Fibroblast of villous mesenchyme (primary cell): ENCODE data around the gene TMEM139. TPM values are rescaled to one million over a fixed set of nuclear protein-coding genes. Genes with fewer than 3 reads are reported as not detected.
"Not testable (repeated sequence)": the region's sequence is repeated elsewhere in the genome, so short reads cannot be mapped to it uniquely, and the experiment has no call there.

Experiments used
- DNase-seq: peaks from one replicate; pipeline ENCODE4 v3.0.0-alpha.2; 2010; ENCODE audit warnings: low read depth
- H3K4me3 ChIP-seq: 2 replicates; pipeline ENCODE4 v1.5.1; 2011; ENCODE audit warnings: low read depth, mild to moderate bottlenecking, low read length
- CTCF ChIP-seq: IDR thresholded peaks from 2 replicates; pipeline ENCODE4 v1.5.1; 2012; ENCODE audit warnings: low read depth, mild to moderate bottlenecking, low read length; ENCODE audit not compliant: insufficient read depth
- total RNA-seq: library from RNA; depleted of rRNA; stranded (reverse); fragments of >200 nt; gene quantifications from 2 replicates; pipeline ENCODE4 v1.2.3, GENCODE V29; 2012

The TMEM139 gene
- total RNA-seq, 1 donor: not detected

- no peak for DNase-seq
- no peak for TF ChIP-seq CTCF
- peak overlapping the region; percentile 50 for H3K4me3 ChIP-seq
Measured at GRCh38 chr7:143287339-143287934, 2.7 kb downstream of the TMEM139 start.

- TF ChIP-seq CTCF: peak; percentile 34
- peak; percentile 98 for DNase-seq
- peak within 1 kb of the TSS; percentile 89 for H3K4me3 ChIP-seq
Measured at GRCh38 chr7:143287935-143288826, 3.4 kb downstream of the TMEM139 start, which contains the start of gene CASP2. Gene CASP2, plus strand, starts transcription at chr7:143288351. Its CDS starts 105 bp downstream, at chr7:143288456.

- TF ChIP-seq CTCF: no peak
- DNase-seq: peak; percentile 26
- peak overlapping the region; percentile 89 for H3K4me3 ChIP-seq
Measured at GRCh38 chr7:143288836-143289235, 4.1 kb downstream of the TMEM139 start.

- H3K4me3 ChIP-seq: peak overlapping the region; percentile 89
- DNase-seq: peak; percentile 16
- TF ChIP-seq CTCF: no peak
Measured at GRCh38 chr7:143289421-143289820, 4.7 kb downstream of the TMEM139 start.

GRCh38 chr7:143289888-143290287, 5.1 kb downstream of the TMEM139 start:
- H3K4me3 ChIP-seq: peak overlapping the region; percentile 89
- DNase-seq: not testable (repeated sequence)

GRCh38 chr7:143290293-143290692, 5.5 kb downstream of the TMEM139 start:
- TF ChIP-seq CTCF: no peak
- H3K4me3 ChIP-seq: no peak overlapping the region
- DNase-seq: no peak

- no peak for TF ChIP-seq CTCF
- no peak for DNase-seq
- no peak overlapping the region for H3K4me3 ChIP-seq
Measured at GRCh38 chr7:143292876-143293275, 8.1 kb downstream of the TMEM139 start.
